Loucy (cell line): Measurements from ENCODE around the gene NAT9.
A peak's percentile ranks its signal among the peaks of the same experiment; 100 is the strongest.

Source experiments
- H2AFZ ChIP-seq: fragments of 200-600 bp; sonication (generic); 2 replicates; pipeline ENCODE4 v1.6.0; 2016; ENCODE audit warnings: antibody characterized with exemption, mild to moderate bottlenecking, low read length, moderate library complexity
- H3F3A ChIP-seq: fragments of 200-600 bp; 2 replicates; pipeline ENCODE4 v1.6.0; 2016; ENCODE audit warnings: antibody characterized with exemption, low read depth, mild to moderate bottlenecking
- H3K27me3 ChIP-seq: fragments of 200-600 bp; sonication (generic); 2 replicates; pipeline ENCODE4 v1.6.1; 2014; ENCODE audit warnings: low read length, mild to moderate bottlenecking; ENCODE audit not compliant: insufficient read depth, poor library complexity, severe bottlenecking
- H3K36me3 ChIP-seq: fragments of 200-600 bp; sonication (generic); 2 replicates; pipeline ENCODE4 v1.6.1; 2016; ENCODE audit warnings: low read length; ENCODE audit not compliant: insufficient read depth
- H3K4me1 ChIP-seq: fragments of 200-600 bp; sonication (generic); 2 replicates; pipeline ENCODE4 v1.5.1; 2014; ENCODE audit warnings: low read length, mild to moderate bottlenecking; ENCODE audit not compliant: insufficient read depth, poor library complexity, severe bottlenecking
- H3K4me2 ChIP-seq: fragments of 200-600 bp; sonication (generic); 2 replicates; pipeline ENCODE4 v1.6.0; 2014; ENCODE audit warnings: antibody characterized with exemption, low read length, low read depth, mild to moderate bottlenecking; ENCODE audit not compliant: poor library complexity, severe bottlenecking
- H3K4me3 ChIP-seq: fragments of 200-600 bp; sonication (generic); 2 replicates; pipeline ENCODE4 v1.5.1; 2014; ENCODE audit warnings: low read length, mild to moderate bottlenecking, mixed read lengths; ENCODE audit not compliant: poor library complexity, severe bottlenecking
- H3K79me2 ChIP-seq: fragments of 200-600 bp; sonication (generic); 2 replicates; pipeline ENCODE4 v1.6.1; 2014; ENCODE audit warnings: low read length; ENCODE audit not compliant: insufficient read depth
- H3K9ac ChIP-seq: fragments of 200-600 bp; sonication (generic); 2 replicates; pipeline ENCODE4 v1.6.0; 2014; ENCODE audit warnings: mild to moderate bottlenecking, low read depth, low read length, moderate library complexity; ENCODE audit not compliant: poor library complexity, severe bottlenecking
- H3K9me2 ChIP-seq: fragments of 200-600 bp; sonication (generic); replicated peaks from 2 replicates; pipeline ENCODE4 v1.6.1; 2016; ENCODE audit warnings: low read depth, low read length, mixed read lengths
- H3K9me3 ChIP-seq: fragments of 200-600 bp; sonication (generic); 2 replicates; pipeline ENCODE4 v1.6.1; 2014; ENCODE audit warnings: mild to moderate bottlenecking, antibody characterized with exemption, low read length, low read depth; ENCODE audit not compliant: insufficient read depth
- H4K20me1 ChIP-seq: fragments of 200-600 bp; sonication (generic); 2 replicates; pipeline ENCODE4 v1.6.0; 2014; ENCODE audit warnings: antibody characterized with exemption, low read length, mild to moderate bottlenecking; ENCODE audit not compliant: insufficient read depth, poor library complexity, severe bottlenecking
- CTCF ChIP-seq: fragments of 200-600 bp; sonication (generic); conservative IDR thresholded peaks from 2 replicates; pipeline ENCODE4 v1.5.1; 2014; ENCODE audit warnings: mild to moderate bottlenecking, antibody characterized with exemption, low read length
- EZH2phosphoT487 ChIP-seq: fragments of 200-600 bp; IDR thresholded peaks from 2 replicates; pipeline ENCODE4 v1.6.1; 2018; ENCODE audit warnings: antibody characterized with exemption, mild to moderate bottlenecking, moderate library complexity, borderline replicate concordance

The NAT9 gene

DNA sequence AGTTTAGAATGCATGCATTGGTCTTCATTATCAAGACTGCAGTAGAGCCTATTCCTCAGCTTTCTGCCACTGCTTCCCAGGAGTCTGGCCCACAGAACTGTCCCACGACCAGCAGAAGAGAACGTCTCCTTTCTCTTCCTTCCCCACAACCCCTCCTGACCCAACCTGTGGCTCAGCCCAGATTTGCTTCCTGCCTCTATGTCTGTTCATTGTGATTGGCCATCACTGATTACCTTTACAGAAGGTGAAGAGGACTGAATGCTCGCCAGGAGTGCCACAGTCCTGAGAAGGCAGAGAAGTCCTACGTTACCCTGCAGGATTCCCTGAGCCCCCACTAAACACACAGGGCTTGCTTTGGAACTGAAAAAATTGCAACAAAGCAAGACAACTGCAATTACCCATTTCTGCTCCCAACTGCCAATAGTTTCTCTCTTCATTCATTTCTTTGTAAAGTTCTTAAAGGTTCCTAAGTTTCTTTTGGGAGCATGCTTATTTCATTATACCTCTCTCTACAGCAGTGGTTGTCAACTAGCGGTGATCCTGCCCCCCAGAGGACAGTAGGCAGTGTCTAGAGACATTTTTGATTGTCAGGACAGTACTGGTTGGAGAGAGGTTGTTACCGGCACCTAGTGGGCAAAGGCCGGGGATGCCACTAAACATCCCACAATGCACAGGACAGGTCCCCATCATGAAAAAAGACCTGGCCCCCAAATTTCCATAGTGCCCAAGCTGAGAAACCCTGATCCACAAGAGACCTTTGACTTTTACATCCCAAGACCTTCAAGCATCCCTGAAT lies 4.5 kb upstream of the NAT9 start:
- Histone ChIP-seq H3K4me2 (peak overlapping the region; percentile 6), H2AFZ (no peak overlapping the region), H3K4me1 (peaks cover 57% of the 10 kb centered on the region), H3K4me3 (no peak overlapping the region), H3K9ac (peak overlapping the region; percentile 13), H3K36me3 (no peaks in the 10 kb centered on the region), H3F3A (no peaks in the 10 kb centered on the region), H3K9me3 (no peaks in the 10 kb centered on the region), H4K20me1 (peaks cover 5% of the 10 kb centered on the region), H3K9me2 (no peaks in the 10 kb centered on the region), H3K27me3 (no peaks in the 10 kb centered on the region), H3K79me2 (peaks cover 43% of the 10 kb centered on the region)
- TF ChIP-seq CTCF (peak; percentile 95), EZH2phosphoT487 (no peak)

DNA sequence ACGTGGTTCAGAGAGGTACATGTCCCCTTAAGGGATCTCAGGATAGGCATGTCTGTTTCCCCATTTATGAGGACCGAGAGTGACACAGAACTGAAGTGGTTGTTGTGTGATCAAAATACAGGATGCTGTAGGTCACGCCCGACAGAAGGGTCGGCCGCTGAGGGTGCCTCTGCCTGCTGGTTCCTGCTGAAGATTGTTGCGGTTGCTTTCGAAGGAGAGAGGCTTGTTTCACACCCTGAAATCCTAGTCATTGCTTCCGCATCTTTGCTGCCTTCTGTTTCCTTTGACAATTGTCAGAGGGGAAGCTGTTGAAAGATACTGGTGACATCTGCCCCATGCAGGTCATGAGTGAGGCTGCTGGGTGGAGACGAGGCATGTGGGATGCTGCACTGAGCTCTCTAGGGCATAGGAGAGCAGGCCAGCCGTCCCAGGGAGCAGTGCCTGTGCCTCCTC lies 3.8 kb upstream of the NAT9 start:
- H3K9ac ChIP-seq: peak overlapping the region; percentile 57
- H3K4me2 ChIP-seq: peak overlapping the region; percentile 54

DNA sequence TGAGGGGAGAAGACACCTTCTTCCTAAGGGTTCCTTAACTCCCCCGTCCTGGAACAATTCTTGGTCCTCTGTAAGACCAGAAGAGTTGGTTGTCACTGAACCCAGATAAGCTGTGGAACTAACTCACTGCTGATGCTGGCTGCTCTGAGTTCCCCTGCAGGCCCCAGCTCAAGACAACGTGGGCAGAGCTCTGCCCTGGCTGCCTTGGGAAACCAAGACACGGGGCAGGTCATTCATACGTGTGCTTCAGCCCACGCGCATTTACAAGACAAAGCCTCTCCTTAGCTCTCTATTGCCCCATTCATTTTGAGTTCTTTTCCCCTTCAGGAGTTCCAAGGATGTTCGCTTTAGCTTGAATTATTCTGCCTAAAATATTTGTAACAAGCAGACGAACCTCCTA lies 3.4 kb upstream of the NAT9 start:
- no peaks in the 10 kb centered on the region for H3F3A ChIP-seq
- H3K4me2 ChIP-seq: peak overlapping the region; percentile 54
- H3K4me3 ChIP-seq: peak overlapping the region; percentile 37
- no peak for TF ChIP-seq CTCF
- no peak for TF ChIP-seq EZH2phosphoT487
- H3K4me1 ChIP-seq: peaks cover 51% of the 10 kb centered on the region
- H2AFZ ChIP-seq: no peak overlapping the region
- no peaks in the 10 kb centered on the region for H3K27me3 ChIP-seq
- peak overlapping the region; percentile 57 for H3K9ac ChIP-seq
- no peaks in the 10 kb centered on the region for H3K9me2 ChIP-seq
- H3K36me3 ChIP-seq: no peaks in the 10 kb centered on the region
- H3K9me3 ChIP-seq: no peaks in the 10 kb centered on the region
- H4K20me1 ChIP-seq: peaks cover 8% of the 10 kb centered on the region
- H3K79me2 ChIP-seq: peaks cover 45% of the 10 kb centered on the region

More for the DNA sequence above, 3.8 kb upstream of the NAT9 start:
- TF ChIP-seq EZH2phosphoT487 (no peak), CTCF (no peak)
- H3F3A ChIP-seq: no peaks in the 10 kb centered on the region
- peaks cover 56% of the 10 kb centered on the region for H3K4me1 ChIP-seq
- H3K9me2 ChIP-seq: no peaks in the 10 kb centered on the region
- peaks cover 8% of the 10 kb centered on the region for H4K20me1 ChIP-seq
- H3K9me3 ChIP-seq: no peaks in the 10 kb centered on the region
- no peaks in the 10 kb centered on the region for H3K27me3 ChIP-seq
- peaks cover 43% of the 10 kb centered on the region for H3K79me2 ChIP-seq
- no peaks in the 10 kb centered on the region for H3K36me3 ChIP-seq
- no peak overlapping the region for H2AFZ ChIP-seq
- H3K4me3 ChIP-seq: no peak overlapping the region
